DND-41 (cell line): ENCODE results near the gene PTGER1.

Experiments used
- EZH2 ChIP-seq: IDR thresholded peaks from 3 replicates; pipeline ENCODE4 v1.6.1; 2012; ENCODE audit warnings: borderline replicate concordance, low read depth, mild to moderate bottlenecking, moderate library complexity, low read length, inconsistent platforms; ENCODE audit not compliant: severe bottlenecking
- TF ChIP-seq, protein P1 (sequence below): IDR thresholded peaks from 2 replicates; pipeline ENCODE4 v1.5.1; 2012; ENCODE audit warnings: borderline replicate concordance, low read length, moderate library complexity, mild to moderate bottlenecking; ENCODE audit not compliant: poor library complexity, severe bottlenecking; ENCODE audit errors: extremely low read depth

DNA sequence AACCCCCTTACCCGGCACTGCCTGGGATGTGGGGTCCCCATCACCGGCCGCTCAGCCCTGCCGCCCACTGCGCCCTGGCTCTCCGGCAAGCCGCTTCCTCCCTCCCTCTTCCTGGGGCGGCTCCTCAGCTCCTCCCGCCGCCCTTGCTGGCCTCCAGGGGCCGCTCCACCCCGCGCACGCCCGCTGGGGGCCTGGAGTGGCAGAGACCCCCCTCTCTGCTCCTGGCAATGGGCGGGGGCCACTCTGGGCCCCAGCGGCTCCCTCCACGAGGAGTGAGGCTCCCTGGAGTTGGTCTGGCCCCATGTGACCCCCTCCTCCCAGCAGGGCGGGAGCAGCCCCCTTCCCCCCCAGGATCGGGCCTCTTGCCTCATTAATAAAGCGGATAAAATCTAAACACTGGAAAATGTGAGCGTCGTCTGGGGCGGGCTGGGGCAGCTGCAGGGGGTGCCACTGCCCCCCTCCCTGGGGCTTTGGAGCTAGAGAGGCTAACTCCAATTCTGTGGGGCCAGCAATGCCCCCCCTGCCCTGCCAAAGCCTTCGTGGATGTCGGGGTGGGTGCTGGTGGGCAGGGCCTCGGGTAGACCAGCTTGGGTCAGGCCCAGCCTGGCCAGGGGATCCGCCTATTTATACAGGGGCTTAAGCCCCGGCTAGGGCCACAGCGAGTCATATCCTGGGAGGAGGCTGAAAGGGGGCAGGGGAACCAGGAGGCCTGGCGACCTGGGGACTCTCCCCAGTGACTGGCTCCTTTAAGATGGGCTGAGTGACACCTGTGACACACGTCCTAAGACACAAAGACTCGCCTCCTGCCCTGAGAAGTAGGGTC lies at the start of gene PTGER1:
- TF ChIP-seq, protein P1, sequence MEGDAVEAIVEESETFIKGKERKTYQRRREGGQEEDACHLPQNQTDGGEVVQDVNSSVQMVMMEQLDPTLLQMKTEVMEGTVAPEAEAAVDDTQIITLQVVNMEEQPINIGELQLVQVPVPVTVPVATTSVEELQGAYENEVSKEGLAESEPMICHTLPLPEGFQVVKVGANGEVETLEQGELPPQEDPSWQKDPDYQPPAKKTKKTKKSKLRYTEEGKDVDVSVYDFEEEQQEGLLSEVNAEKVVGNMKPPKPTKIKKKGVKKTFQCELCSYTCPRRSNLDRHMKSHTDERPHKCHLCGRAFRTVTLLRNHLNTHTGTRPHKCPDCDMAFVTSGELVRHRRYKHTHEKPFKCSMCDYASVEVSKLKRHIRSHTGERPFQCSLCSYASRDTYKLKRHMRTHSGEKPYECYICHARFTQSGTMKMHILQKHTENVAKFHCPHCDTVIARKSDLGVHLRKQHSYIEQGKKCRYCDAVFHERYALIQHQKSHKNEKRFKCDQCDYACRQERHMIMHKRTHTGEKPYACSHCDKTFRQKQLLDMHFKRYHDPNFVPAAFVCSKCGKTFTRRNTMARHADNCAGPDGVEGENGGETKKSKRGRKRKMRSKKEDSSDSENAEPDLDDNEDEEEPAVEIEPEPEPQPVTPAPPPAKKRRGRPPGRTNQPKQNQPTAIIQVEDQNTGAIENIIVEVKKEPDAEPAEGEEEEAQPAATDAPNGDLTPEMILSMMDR, result no peak
- TF ChIP-seq EZH2, result no peak
